Gastroesophageal sphincter (tissue), 4 donors: Measurements from ENCODE around the gene PPARA. TPM values are rescaled to one million over a fixed set of nuclear protein-coding genes. Genes with fewer than 3 reads are reported as not detected.

ENCODE experiments used
- ATAC-seq: fragments of 150-250 bp; one replicate; pipeline ENCODE4 v1.9.1; 2016; ENCODE audit warnings: mild to moderate bottlenecking, moderate library complexity
- H3K27ac ChIP-seq, 4 donors: fragments of 200-600 bp; sonication (generic) in 3 of 4; 1 replicate in 3 of 4; 2 replicates in 1 of 4; pipeline ENCODE4 v1.5.1; 2016 to 2019
- H3K27me3 ChIP-seq: fragments of 200-600 bp; sonication (generic); one replicate; pipeline ENCODE4 v1.5.1; 2019
- H3K36me3 ChIP-seq, 2 donors: fragments of 200-600 bp; sonication (generic); one replicate each; pipeline ENCODE4 v1.5.1; 2019; ENCODE audit warnings: control low read depth in 1 of 2
- H3K4me1 ChIP-seq, 3 donors: fragments of 200-600 bp; sonication (generic); 1 replicate in 2 of 3; 2 replicates in 1 of 3; pipeline ENCODE4 v1.5.1; 2016 to 2019; ENCODE audit warnings: control low read depth in 2 of 3
- H3K4me3 ChIP-seq, 2 donors: fragments of 200-600 bp; sonication (generic); one replicate each; pipeline ENCODE4 v1.5.1; 2019; ENCODE audit warnings: mild to moderate bottlenecking in 1 of 2, moderate library complexity in 1 of 2
- H3K9me3 ChIP-seq, 3 donors: fragments of 200-600 bp; sonication (generic); one replicate each; pipeline ENCODE4 v1.5.1; 2017 to 2019; ENCODE audit warnings: control low read depth in 2 of 3
- EP300 ChIP-seq: sonication (generic); formaldehyde crosslinking; IDR thresholded peaks from one replicate; pipeline ENCODE4 v1.6.1; 2017; ENCODE audit warnings: antibody characterized with exemption, mild to moderate bottlenecking
- POLR2A ChIP-seq, 2 donors: fragments of 450-650 bp; IDR thresholded peaks; one replicate each; pipeline ENCODE4 v1.6.1; 2017; ENCODE audit warnings: antibody characterized with exemption in 2 of 2, mild to moderate bottlenecking in 2 of 2, moderate library complexity in 1 of 2
- POLR2AphosphoS5 ChIP-seq: sonication (generic); formaldehyde crosslinking; IDR thresholded peaks from one replicate; pipeline ENCODE4 v1.6.1; 2017; ENCODE audit warnings: antibody characterized with exemption
- WGBS, 2 donors: methylation state at CpG; one replicate each; pipeline ENCODE4 v1.1.5; 2018; ENCODE audit warnings: low coverage in 1 of 2; 5-methylcytosine and 5-hydroxymethylcytosine counted together
- total RNA-seq, 4 donors: library from RNA; depleted of rRNA; stranded (reverse); fragments of >200 nt; gene quantifications; one replicate each; pipeline ENCODE4 v1.1.0, GENCODE V29; 2016
- TF ChIP-seq, protein P1 (sequence below), 4 experiments: fragments of 200-600 bp in 2 of 4; fragments of 450-650 bp in 2 of 4; sonication (generic) in 1 of 4; IDR thresholded peaks; one replicate each; pipeline ENCODE4 v1.5.1; 2017 to 2019; ENCODE audit warnings: antibody characterized with exemption in 4 of 4, mild to moderate bottlenecking in 2 of 4, moderate library complexity in 2 of 4

Gene PPARA
- total RNA-seq, 4 donors from 2014 or later, result 19.5 to 28.5 (median 26.9) TPM

GRCh38 chr22:46124383-46125144, 25.8 kb upstream of the PPARA start:
- no peak overlapping the region for H3K4me3 ChIP-seq
- peaks cover 0 to 27% (median 10%) of the 10 kb centered on the region in 3 donors for H3K4me1 ChIP-seq
- TF ChIP-seq, protein P1, sequence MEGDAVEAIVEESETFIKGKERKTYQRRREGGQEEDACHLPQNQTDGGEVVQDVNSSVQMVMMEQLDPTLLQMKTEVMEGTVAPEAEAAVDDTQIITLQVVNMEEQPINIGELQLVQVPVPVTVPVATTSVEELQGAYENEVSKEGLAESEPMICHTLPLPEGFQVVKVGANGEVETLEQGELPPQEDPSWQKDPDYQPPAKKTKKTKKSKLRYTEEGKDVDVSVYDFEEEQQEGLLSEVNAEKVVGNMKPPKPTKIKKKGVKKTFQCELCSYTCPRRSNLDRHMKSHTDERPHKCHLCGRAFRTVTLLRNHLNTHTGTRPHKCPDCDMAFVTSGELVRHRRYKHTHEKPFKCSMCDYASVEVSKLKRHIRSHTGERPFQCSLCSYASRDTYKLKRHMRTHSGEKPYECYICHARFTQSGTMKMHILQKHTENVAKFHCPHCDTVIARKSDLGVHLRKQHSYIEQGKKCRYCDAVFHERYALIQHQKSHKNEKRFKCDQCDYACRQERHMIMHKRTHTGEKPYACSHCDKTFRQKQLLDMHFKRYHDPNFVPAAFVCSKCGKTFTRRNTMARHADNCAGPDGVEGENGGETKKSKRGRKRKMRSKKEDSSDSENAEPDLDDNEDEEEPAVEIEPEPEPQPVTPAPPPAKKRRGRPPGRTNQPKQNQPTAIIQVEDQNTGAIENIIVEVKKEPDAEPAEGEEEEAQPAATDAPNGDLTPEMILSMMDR (IDR thresholded peaks at IDR 0.05), result no peak
- TF ChIP-seq POLR2AphosphoS5, result no peak
- TF ChIP-seq EP300, result no peak
- H3K36me3 ChIP-seq, result no peaks in the 10 kb centered on the region
- no peak overlapping the region for H3K27ac ChIP-seq
- WGBS, 2 donors, result 100% methylated on average over 1 of the region's 12 CpGs
- H3K27me3 ChIP-seq, result no peaks in the 10 kb centered on the region
- no peak for ATAC-seq
- H3K9me3 ChIP-seq, result no peaks in the 10 kb centered on the region

- no peak for TF ChIP-seq EP300
- no peak for TF ChIP-seq POLR2A (IDR thresholded peaks at IDR 0.05)
- no peak for TF ChIP-seq POLR2AphosphoS5
- TF ChIP-seq, protein P1 (IDR thresholded peaks at IDR 0.05), result no peak
- no peaks in the 10 kb centered on the region for H3K36me3 ChIP-seq
- H3K4me1 ChIP-seq, result peaks cover 0 to 26% (median 10%) of the 10 kb centered on the region in 3 donors
- no peaks in the 10 kb centered on the region for H3K9me3 ChIP-seq
- H3K4me3 ChIP-seq, result no peak overlapping the region
- WGBS, 2 donors, result 71% methylated on average over 2 of the region's 7 CpGs; no CpG with 5 or more reads in 1 of the 2 donors
- ATAC-seq, result no peak
- H3K27ac ChIP-seq, result no peak overlapping the region
- H3K27me3 ChIP-seq, result no peaks in the 10 kb centered on the region
These were observed 25.0 kb upstream of the PPARA start for GRCh38 chr22:46125311-46125710.

- no peaks in the 10 kb centered on the region for H3K36me3 ChIP-seq
- TF ChIP-seq POLR2AphosphoS5, result no peak
- TF ChIP-seq, protein P1 (IDR thresholded peaks at IDR 0.05), result no peak
- no peak for TF ChIP-seq POLR2A (IDR thresholded peaks at IDR 0.05)
- no peak for TF ChIP-seq EP300
- no peaks in the 10 kb centered on the region for H3K9me3 ChIP-seq
- WGBS, 2 donors, result no CpG with 5 or more reads among the region's 33 CpGs
- H3K4me3 ChIP-seq, result no peak overlapping the region
- no peak for ATAC-seq
- H3K27ac ChIP-seq, result no peak overlapping the region
- H3K27me3 ChIP-seq, result no peaks in the 10 kb centered on the region
- peaks cover 0 to 21% (median 10%) of the 10 kb centered on the region in 3 donors for H3K4me1 ChIP-seq
These were observed 24.2 kb upstream of the PPARA start for GRCh38 chr22:46125816-46126765.

DNA sequence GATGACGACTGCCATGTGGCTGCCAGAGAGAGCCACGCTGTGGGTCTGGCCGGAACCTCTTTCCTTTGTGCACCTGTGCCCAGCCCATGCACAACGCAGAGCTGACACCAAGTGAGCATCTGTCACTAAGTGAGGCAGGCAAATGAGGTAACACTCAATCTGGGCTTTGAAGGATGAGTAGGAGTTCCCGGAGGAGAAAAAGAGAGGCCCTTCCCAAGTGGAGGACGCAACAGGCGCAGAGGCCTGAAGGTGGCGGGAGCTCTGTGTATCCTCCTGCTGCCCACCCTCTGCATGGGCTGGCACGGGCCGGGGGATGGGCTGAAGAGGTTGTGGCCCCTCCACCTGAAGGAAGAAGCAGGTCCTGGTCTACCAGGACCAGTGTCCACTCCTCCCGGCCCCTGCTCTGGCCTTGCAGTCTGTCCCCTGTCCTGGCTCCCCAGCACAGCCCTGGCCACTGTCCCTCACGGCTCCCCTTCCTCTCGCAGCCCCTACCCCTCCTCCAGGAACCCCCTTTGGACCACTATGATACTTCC, 23.4 kb upstream of the PPARA start:
- Histone ChIP-seq H3K36me3 (no peaks in the 10 kb centered on the region), H3K4me3 (no peak overlapping the region), H3K4me1 (peaks cover 0 to 21% (median 10%) of the 10 kb centered on the region in 3 donors), H3K27me3 (no peaks in the 10 kb centered on the region), H3K9me3 (no peaks in the 10 kb centered on the region), H3K27ac (no peak overlapping the region)
- ATAC-seq, result no peak
- no peak for TF ChIP-seq POLR2A (IDR thresholded peaks at IDR 0.05)
- TF ChIP-seq, protein P1 (IDR thresholded peaks at IDR 0.05), result no peak
- no peak for TF ChIP-seq EP300
- no peak for TF ChIP-seq POLR2AphosphoS5
- WGBS, 2 donors, result 100% methylated on average over 1 of the region's 13 CpGs; no CpG with 5 or more reads in 1 of the 2 donors
